ENCODE measurements around the gene LAG3. TPM values are rescaled to one million over a fixed set of nuclear protein-coding genes. Genes with fewer than 3 reads are reported as not detected.

The LAG3 gene
- polyA plus RNA-seq, 1 of the 3 experiments (the other 2 are of a cell fraction), result 0.72 TPM

DNA sequence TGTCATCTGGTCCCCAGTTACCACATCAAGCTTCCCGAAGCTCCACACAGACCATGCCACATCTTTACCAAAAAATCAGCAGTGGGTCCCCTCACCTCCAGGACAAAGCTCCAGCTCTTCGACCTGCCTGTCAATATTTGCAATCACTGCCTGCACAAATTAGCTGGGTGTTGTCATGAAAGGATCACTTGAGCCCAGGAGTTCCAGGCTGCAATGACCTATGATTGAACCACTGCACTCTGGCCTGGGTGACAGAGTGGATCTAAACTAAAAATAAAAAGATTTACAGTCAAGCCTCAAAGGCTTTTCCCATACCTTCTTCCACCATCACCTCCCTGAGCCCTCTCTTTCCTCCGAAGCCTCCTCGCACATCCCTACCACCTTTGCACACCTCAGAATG lies 24.3 kb downstream of the LAG3 start:
- Histone ChIP-seq H3K9ac (no peak overlapping the region), H3K9me3 (no peaks in the 10 kb centered on the region), H3K27me3 (ENCODE audit: insufficient read depth) (no peaks in the 10 kb centered on the region), H3K36me3 (replicated peaks in 1 of 2; ENCODE audit: control insufficient read depth in 1 of 2, insufficient read depth in 2 of 2, low read length in 1 of 2) (no peaks in the 10 kb centered on the region), H3K79me2 (ENCODE audit: insufficient read depth) (no peaks in the 10 kb centered on the region), H3K4me3 (ENCODE audit: low read depth in 2 of 2, low read length in 1 of 2) (no peak overlapping the region), H3F3A (replicated peaks; ENCODE audit: insufficient read depth) (no peaks in the 10 kb centered on the region), H3K4me2 (no peak overlapping the region), H3K27ac (ENCODE audit: low read depth in 2 of 2, low read length in 1 of 2) (no peak overlapping the region), H3K4me1 (ENCODE audit: control insufficient read depth in 1 of 2, insufficient read depth in 2 of 2, low read depth in 1 of 2, low read length in 1 of 2) (peaks cover 0 to 9% of the 10 kb centered on the region in 2 experiments; a peak in 1 of 4 replicates), H2AFZ (ENCODE audit: low read depth) (no peak overlapping the region), H4K20me1 (ENCODE audit: insufficient read depth) (no peaks in the 10 kb centered on the region), H3K9me2 (no peaks in the 10 kb centered on the region)
- ChIA-PET POLR2A (no interaction called here), CTCF (interaction anchor here (0.9 to 1.9 kb wide), 4 partner anchors 29 to 60 kb away, joined by 3 to 10 read pairs (median 6); partner anchors contain the start of gene MLF2)
- TF ChIP-seq CHD2 (IDR thresholded peaks at IDR 0.05; ENCODE audit: low read length, partially characterized antibody) (no peak), ELF1 (IDR thresholded peaks at IDR 0.05) (no peak), NRF1 (IDR thresholded peaks at IDR 0.05; ENCODE audit: low read depth, low read length) (no peak), SMC3 (IDR thresholded peaks at IDR 0.05; ENCODE audit: low read depth, low read length) (no peak), TCF12 (IDR thresholded peaks at IDR 0.05) (no peak), RAD21 (IDR thresholded peaks at IDR 0.05; ENCODE audit: low read length) (no peak), RFX5 (IDR thresholded peaks at IDR 0.05; ENCODE audit: low read length) (no peak), TAF1 (IDR thresholded peaks at IDR 0.05; ENCODE audit: borderline replicate concordance, low read depth, low read length) (no peak), USF1 (IDR thresholded peaks at IDR 0.05; ENCODE audit: borderline replicate concordance, low read depth) (no peak), RXRA (IDR thresholded peaks at IDR 0.05; ENCODE audit: borderline replicate concordance, low read depth) (no peak), YY1 (IDR thresholded peaks at IDR 0.05; ENCODE audit: low read depth) (no peak), TEAD4 (IDR thresholded peaks at IDR 0.05; ENCODE audit: borderline replicate concordance, insufficient read depth) (no peak)
- TF ChIP-seq, protein P1, sequence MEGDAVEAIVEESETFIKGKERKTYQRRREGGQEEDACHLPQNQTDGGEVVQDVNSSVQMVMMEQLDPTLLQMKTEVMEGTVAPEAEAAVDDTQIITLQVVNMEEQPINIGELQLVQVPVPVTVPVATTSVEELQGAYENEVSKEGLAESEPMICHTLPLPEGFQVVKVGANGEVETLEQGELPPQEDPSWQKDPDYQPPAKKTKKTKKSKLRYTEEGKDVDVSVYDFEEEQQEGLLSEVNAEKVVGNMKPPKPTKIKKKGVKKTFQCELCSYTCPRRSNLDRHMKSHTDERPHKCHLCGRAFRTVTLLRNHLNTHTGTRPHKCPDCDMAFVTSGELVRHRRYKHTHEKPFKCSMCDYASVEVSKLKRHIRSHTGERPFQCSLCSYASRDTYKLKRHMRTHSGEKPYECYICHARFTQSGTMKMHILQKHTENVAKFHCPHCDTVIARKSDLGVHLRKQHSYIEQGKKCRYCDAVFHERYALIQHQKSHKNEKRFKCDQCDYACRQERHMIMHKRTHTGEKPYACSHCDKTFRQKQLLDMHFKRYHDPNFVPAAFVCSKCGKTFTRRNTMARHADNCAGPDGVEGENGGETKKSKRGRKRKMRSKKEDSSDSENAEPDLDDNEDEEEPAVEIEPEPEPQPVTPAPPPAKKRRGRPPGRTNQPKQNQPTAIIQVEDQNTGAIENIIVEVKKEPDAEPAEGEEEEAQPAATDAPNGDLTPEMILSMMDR (IDR thresholded peaks at IDR 0.05), result no peak
- TF ChIP-seq, protein P2, sequence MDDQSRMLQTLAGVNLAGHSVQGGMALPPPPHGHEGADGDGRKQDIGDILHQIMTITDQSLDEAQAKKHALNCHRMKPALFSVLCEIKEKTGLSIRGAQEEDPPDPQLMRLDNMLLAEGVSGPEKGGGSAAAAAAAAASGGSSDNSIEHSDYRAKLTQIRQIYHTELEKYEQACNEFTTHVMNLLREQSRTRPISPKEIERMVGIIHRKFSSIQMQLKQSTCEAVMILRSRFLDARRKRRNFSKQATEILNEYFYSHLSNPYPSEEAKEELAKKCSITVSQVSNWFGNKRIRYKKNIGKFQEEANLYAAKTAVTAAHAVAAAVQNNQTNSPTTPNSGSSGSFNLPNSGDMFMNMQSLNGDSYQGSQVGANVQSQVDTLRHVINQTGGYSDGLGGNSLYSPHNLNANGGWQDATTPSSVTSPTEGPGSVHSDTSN (IDR thresholded peaks at IDR 0.05), result no peak
- TF ChIP-seq, protein P3, sequence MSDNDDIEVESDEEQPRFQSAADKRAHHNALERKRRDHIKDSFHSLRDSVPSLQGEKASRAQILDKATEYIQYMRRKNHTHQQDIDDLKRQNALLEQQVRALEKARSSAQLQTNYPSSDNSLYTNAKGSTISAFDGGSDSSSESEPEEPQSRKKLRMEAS (IDR thresholded peaks at IDR 0.05; ENCODE audit: low read depth), result no peak
- TF ChIP-seq, protein P4, sequence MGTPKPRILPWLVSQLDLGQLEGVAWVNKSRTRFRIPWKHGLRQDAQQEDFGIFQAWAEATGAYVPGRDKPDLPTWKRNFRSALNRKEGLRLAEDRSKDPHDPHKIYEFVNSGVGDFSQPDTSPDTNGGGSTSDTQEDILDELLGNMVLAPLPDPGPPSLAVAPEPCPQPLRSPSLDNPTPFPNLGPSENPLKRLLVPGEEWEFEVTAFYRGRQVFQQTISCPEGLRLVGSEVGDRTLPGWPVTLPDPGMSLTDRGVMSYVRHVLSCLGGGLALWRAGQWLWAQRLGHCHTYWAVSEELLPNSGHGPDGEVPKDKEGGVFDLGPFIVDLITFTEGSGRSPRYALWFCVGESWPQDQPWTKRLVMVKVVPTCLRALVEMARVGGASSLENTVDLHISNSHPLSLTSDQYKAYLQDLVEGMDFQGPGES (IDR thresholded peaks at IDR 0.05; ENCODE audit: low read depth, low read length), result no peak
- DNase-seq, result no peak
- 69% methylated on average over 4 of the region's 4 CpGs for WGBS (ENCODE audit: low lambda C conversion rate)
